GM13976 (cell line): ENCODE measurements around the gene PELI2.

Experiments used
- DNase-seq: peaks from one replicate; pipeline ENCODE4 v3.0.0; 2012; ENCODE audit warnings: low spot score
- in situ Hi-C: fragments of 300-500 bp; cut with MboI; formaldehyde crosslinking; loops from one replicate; pipeline ENCODE4 v1.12.0; 2022; ENCODE audit warnings: low sequenced_read_pairs, mixed read lengths, inconsistent platforms; ENCODE audit not compliant: unreplicated experiment
- TF ChIP-seq, protein P1 (sequence below): IDR thresholded peaks from 2 replicates; pipeline ENCODE4 v1.5.1; 2012; ENCODE audit warnings: borderline replicate concordance, mild to moderate bottlenecking; ENCODE audit not compliant: insufficient read depth; ENCODE audit errors: extremely low read depth, missing control alignments, control extremely low read depth

PELI2 gene

DNA sequence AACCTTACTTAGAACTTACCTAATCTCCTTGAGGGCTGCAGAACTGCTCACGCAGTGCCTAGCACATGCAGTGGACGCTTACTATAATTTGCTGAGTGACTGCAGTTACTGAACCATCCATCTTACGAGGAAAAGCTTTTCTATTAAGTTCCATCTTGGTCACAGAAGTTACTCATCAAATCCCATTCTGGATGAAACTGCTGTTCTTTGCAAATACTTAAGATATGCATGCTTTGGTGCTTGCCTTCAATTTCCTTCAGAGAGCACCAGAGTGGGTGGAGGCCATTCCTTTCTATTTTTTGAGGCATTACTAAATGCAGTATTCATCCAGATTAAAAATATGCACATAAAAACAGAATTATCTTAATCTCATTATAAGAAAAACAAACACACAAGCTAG is 17.7 kb upstream of the PELI2 start:
- DNase-seq: no peak
- in situ Hi-C loops: no loop called here
- TF ChIP-seq, protein P1, sequence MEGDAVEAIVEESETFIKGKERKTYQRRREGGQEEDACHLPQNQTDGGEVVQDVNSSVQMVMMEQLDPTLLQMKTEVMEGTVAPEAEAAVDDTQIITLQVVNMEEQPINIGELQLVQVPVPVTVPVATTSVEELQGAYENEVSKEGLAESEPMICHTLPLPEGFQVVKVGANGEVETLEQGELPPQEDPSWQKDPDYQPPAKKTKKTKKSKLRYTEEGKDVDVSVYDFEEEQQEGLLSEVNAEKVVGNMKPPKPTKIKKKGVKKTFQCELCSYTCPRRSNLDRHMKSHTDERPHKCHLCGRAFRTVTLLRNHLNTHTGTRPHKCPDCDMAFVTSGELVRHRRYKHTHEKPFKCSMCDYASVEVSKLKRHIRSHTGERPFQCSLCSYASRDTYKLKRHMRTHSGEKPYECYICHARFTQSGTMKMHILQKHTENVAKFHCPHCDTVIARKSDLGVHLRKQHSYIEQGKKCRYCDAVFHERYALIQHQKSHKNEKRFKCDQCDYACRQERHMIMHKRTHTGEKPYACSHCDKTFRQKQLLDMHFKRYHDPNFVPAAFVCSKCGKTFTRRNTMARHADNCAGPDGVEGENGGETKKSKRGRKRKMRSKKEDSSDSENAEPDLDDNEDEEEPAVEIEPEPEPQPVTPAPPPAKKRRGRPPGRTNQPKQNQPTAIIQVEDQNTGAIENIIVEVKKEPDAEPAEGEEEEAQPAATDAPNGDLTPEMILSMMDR: no peak

DNA sequence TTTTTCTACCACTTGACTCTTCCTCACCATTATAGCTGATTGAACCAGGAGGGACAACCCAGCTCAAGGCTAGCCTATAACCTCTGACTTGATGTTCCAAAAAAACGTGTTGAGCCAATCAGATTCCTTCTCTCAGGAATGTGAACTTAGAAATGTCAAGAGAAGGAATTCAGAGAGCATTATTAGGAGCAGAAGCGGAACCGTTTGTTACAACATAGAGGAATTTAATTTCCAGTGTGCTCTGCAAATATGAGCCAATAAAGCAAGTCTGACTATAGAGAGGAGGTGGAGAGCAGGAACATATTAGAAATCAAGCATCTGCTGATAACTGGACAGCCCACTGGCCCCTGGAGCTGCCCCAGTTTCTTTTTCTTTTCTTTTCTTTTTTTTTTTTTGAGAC is 15.3 kb upstream of the PELI2 start:
- in situ Hi-C loops: no loop called here
- TF ChIP-seq, protein P1: no peak
- no peak for DNase-seq

DNA sequence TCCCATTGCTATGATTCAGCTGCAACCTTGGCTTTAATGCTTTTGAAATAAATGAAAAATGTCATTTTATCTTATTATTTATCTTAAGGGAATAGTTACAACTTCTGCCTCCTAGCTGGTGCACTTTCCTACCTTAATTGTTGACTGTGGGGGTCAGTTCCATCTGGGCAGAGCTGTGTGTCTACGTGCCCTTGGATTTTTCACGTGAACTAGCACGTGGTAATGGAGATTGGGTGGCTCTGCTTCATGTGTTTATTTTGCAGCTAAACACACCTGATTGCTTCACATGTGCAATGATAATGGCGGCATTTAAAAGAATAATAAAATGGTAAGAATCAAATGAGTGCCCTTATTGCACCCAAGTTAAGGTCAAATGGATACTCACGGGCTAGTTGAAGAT is 10.6 kb upstream of the PELI2 start:
- TF ChIP-seq, protein P1: no peak
- no peak for DNase-seq
- in situ Hi-C loops: no loop called here

DNA sequence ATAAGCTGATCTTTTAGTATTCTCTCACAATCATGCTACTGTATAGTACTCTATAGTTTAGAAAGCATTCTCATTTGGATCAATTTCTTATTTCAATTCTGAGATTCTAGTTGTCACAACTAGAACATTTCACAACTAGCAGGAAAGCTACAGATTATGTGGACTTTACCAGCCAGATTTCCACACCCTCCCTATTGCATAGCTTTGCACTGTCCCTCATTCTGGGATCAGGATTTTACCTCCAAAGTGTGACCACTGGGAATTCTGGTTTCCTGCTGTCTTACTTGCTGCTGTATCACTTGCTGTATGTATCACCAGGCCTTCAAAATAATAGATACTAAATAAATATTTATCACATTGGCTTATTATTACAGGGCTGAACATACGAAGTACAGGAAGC is 10.2 kb upstream of the PELI2 start:
- in situ Hi-C loops: no loop called here
- TF ChIP-seq, protein P1: no peak
- DNase-seq: no peak

DNA sequence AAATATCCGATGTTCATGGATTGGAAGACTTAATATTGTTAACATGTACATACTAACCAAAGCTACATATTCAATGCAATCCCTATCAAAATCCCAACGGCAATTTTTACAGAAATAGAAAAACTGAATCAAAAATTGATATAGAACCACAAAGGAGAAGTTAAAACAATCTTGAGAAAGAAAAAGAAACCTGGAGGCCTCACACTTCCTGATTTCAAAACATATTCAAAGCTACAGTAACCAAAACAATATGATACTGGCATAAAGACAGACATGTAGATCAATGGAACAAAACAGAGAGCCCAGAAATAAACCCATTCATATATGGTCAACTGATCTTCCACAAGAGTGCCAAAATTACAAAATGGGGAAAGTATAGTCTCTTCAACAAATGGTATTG is 5.4 kb upstream of the PELI2 start:
- in situ Hi-C loops: no loop called here
- TF ChIP-seq, protein P1: no peak
- no peak for DNase-seq

DNA sequence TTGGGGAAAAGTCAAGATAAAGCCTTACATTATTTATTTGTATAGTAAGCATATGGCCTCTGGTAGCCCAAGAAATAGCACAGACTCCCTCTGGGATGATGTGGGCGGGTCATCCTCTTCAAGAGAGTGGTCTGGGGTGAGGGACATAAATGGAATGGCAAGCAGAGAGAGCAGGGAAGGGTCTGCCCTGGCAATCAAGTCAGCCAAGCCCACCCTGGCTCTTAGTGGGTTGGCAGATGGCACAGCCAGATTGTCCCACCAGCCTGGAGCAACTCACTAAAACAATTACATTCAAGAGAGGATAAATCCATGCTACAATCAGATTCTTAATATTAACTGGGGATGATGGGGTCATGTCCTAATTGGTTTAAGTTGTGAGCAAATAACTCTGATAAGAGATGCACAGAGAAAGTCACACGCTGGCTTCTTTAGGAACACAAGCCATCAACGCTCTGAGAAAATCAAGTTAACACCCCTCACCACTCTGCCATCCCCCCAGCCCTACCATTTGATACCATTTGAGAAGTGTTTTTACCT is 2.8 kb upstream of the PELI2 start:
- TF ChIP-seq, protein P1: no peak
- in situ Hi-C loops: no loop called here
- DNase-seq: no peak
